Transverse colon (tissue), 4 donors: ENCODE measurements around the gene EXOSC10. TPM values are rescaled to one million over a fixed set of nuclear protein-coding genes. Genes with fewer than 3 reads are reported as not detected.

Experiments used
- DNase-seq: peaks from one replicate; pipeline ENCODE4 v3.0.0-alpha.2; 2019
- H3K27ac ChIP-seq, 4 donors: fragments of 200-600 bp; sonication (generic); 2 replicates each; pipeline ENCODE4 v1.5.1; 2016 to 2018; ENCODE audit warnings: inconsistent platforms in 4 of 4
- H3K27me3 ChIP-seq: fragments of 200-600 bp; sonication (generic); 2 replicates; pipeline ENCODE4 v1.5.1; 2017; ENCODE audit warnings: inconsistent platforms
- H3K36me3 ChIP-seq, 4 donors: fragments of 200-600 bp; sonication (generic); 2 replicates each; pipeline ENCODE4 v1.5.1; 2017 to 2019; ENCODE audit warnings: inconsistent platforms in 4 of 4
- H3K4me1 ChIP-seq, 4 donors: fragments of 200-600 bp; sonication (generic); 2 replicates each; pipeline ENCODE4 v1.5.1; 2017 to 2020; ENCODE audit warnings: inconsistent platforms in 4 of 4
- H3K4me3 ChIP-seq, 4 donors: fragments of 200-600 bp; sonication (generic); 1 replicate in 1 of 4; 2 replicates in 3 of 4; pipeline versions ENCODE4 v1.5.1 to v1.6.1; 2017 to 2019; ENCODE audit warnings: inconsistent platforms in 4 of 4
- H3K9me3 ChIP-seq, 2 donors: fragments of 200-600 bp; sonication (generic); 2 replicates each; pipeline ENCODE4 v1.5.1; 2017 to 2019; ENCODE audit warnings: inconsistent platforms in 2 of 2
- EP300 ChIP-seq: sonication (generic); formaldehyde crosslinking; IDR thresholded peaks from one replicate; pipeline ENCODE4 v1.6.1; 2017; ENCODE audit warnings: antibody characterized with exemption, low read depth
- POLR2A ChIP-seq: fragments of 450-650 bp; IDR thresholded peaks from one replicate; pipeline ENCODE4 v1.6.1; 2016; ENCODE audit warnings: antibody characterized with exemption, mild to moderate bottlenecking, moderate library complexity
- POLR2AphosphoS5 ChIP-seq, 3 donors: sonication (generic); formaldehyde crosslinking; IDR thresholded peaks; one replicate each; pipeline ENCODE4 v1.6.1; 2016; ENCODE audit warnings: antibody characterized with exemption in 3 of 3
- WGBS, 2 donors: methylation state at CpG; one replicate each; pipeline ENCODE4 v1.1.5; 2018; ENCODE audit warnings: low coverage in 1 of 2; 5-methylcytosine and 5-hydroxymethylcytosine counted together
- in situ Hi-C, 4 donors: fragments of 200-750 bp; cut with MboI; loops; one replicate each; pipeline versions ENCODE4 v1.15.0 to v1.15.1; 2017; ENCODE audit warnings: low sequenced_read_pairs in 3 of 4, low pct_ligation_motif_present in 1 of 4, low pct_unique_long_range_greater_than_20kb in 1 of 4
- intact Hi-C: fragments of 100-400 bp; cut with DNase I; formaldehyde crosslinking; loops from one replicate; pipeline ENCODE4 v1.15.1; 2023; ENCODE audit warnings: low total_unique reads
- total RNA-seq, 4 donors: library from RNA; depleted of rRNA; stranded (reverse); fragments of >200 nt; gene quantifications; one replicate each; pipeline ENCODE4 v1.1.0, GENCODE V29; 2016
- TF ChIP-seq, protein P1 (sequence below), 5 experiments: fragments of 200-600 bp in 3 of 5; fragments of 450-650 bp in 2 of 5; sonication (generic) in 3 of 5; IDR thresholded peaks; 1 replicate in 2 of 5; 2 replicates in 3 of 5; pipeline ENCODE4 v1.5.1; 2016 to 2017; ENCODE audit warnings: antibody characterized with exemption in 5 of 5, inconsistent platforms in 3 of 5, mild to moderate bottlenecking in 2 of 5, moderate library complexity in 1 of 5

EXOSC10 gene
- total RNA-seq, 4 donors from 2014 or later: 43.8 to 113 (median 68.7) TPM

DNA sequence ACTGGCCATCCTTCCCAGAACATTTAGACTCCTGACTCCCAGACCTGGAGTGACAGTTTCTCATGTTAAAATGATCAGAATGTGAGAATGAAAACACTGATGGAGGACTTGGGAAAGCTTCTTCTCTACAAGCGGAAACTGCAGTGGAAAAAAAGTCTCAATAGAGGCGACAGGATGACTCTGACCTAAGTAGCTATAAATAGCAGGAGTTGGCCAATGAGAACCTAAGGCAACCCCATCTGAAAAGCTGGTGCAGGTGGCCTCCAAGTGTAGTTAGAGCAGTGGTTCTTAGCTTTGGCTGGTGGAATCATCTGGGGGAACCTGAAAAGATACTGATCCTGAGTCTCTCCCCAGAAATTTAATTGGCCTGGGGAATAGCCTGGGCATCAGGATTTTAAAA is 44.2 kb upstream of the EXOSC10 start:
- intact Hi-C loops: no loop called here
- H3K36me3 ChIP-seq: peaks cover 0 to 54% (median 18%) of the 10 kb centered on the region in 4 donors
- H3K9me3 ChIP-seq: no peaks in the 10 kb centered on the region
- no peaks in the 10 kb centered on the region for H3K27me3 ChIP-seq
- TF ChIP-seq EP300 (no peak), POLR2AphosphoS5 (IDR thresholded peaks at IDR 0.05) (no peak), POLR2A (no peak)
- TF ChIP-seq, protein P1, sequence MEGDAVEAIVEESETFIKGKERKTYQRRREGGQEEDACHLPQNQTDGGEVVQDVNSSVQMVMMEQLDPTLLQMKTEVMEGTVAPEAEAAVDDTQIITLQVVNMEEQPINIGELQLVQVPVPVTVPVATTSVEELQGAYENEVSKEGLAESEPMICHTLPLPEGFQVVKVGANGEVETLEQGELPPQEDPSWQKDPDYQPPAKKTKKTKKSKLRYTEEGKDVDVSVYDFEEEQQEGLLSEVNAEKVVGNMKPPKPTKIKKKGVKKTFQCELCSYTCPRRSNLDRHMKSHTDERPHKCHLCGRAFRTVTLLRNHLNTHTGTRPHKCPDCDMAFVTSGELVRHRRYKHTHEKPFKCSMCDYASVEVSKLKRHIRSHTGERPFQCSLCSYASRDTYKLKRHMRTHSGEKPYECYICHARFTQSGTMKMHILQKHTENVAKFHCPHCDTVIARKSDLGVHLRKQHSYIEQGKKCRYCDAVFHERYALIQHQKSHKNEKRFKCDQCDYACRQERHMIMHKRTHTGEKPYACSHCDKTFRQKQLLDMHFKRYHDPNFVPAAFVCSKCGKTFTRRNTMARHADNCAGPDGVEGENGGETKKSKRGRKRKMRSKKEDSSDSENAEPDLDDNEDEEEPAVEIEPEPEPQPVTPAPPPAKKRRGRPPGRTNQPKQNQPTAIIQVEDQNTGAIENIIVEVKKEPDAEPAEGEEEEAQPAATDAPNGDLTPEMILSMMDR (IDR thresholded peaks at IDR 0.05): no peak
- DNase-seq: no peak
- no peak overlapping the region for H3K27ac ChIP-seq
- H3K4me3 ChIP-seq: no peak overlapping the region
- in situ Hi-C loops: no loop called here
- no peaks in the 10 kb centered on the region for H3K4me1 ChIP-seq
- WGBS, 2 donors: 83% methylated on average over 2 of the region's 2 CpGs

DNA sequence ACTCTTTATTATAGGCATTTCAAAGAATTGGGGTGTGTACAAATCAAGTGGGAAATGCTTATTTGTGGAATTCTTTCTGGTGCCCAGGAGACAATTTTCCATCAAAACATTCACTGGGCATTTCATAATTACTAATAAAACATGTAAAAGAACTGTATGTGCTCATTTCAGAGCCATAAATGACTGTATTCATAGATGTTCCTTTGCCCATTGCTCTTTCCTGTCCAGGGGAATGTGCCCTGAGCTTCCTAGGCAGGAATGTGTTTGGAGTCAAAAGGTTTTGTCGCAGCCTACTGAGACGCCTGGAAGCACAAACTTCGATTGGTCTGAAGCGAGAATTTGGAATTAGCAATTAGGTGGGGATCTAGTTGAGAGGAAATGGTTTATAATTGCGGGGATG is 43.7 kb upstream of the EXOSC10 start:
- no peak for DNase-seq
- 95 to 100% methylated on average over 5 of the region's 5 CpGs for WGBS, 2 donors
- no peaks in the 10 kb centered on the region for H3K4me1 ChIP-seq
- no peak overlapping the region for H3K4me3 ChIP-seq
- H3K27ac ChIP-seq: no peak overlapping the region
- H3K27me3 ChIP-seq: no peaks in the 10 kb centered on the region
- TF ChIP-seq, protein P1 (IDR thresholded peaks at IDR 0.05): no peak
- TF ChIP-seq POLR2AphosphoS5 (IDR thresholded peaks at IDR 0.05): no peak
- no peak for TF ChIP-seq EP300
- TF ChIP-seq POLR2A: no peak
- intact Hi-C loops (no loop called here), in situ Hi-C loops (no loop called here)
- H3K9me3 ChIP-seq: no peaks in the 10 kb centered on the region
- H3K36me3 ChIP-seq: peaks cover 0 to 54% (median 15%) of the 10 kb centered on the region in 4 donors

DNA sequence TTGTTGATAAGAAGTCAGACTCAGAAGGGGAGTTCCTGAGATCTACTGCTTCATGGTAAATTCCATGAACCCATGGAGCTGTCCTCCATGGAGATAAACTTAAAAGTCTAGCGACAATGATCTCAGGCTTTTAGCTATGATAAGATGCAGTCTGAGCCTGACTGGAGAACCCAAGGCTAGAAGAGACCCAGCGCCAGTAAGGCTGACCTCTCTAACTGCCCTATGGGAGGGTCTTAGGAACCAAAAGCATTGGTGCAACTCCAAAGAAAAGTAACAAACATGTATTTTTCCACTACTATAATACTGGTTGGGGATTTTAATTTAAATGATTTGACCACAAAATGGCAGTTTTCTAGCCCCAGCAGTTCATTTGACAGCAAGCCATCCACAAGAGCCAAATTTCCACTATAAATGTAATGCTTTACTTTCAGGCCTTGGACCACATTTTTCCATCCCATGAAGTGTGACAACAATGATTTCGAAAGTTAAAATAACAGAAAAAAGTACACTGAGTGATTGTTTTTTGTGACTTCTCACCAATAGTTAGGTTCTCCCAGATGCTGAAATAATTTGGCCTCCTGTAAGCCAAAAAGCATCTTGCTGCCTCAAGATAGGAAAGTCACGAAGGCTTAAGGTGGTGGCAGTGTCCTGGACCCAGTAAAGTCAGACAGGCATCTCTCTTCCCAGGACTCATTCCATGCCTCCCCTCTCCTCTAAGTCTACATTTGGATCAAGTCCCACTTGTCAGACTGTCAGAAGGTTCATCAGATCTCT is 43.1 kb upstream of the EXOSC10 start:
- H3K27ac ChIP-seq: no peak overlapping the region
- intact Hi-C loops: no loop called here
- in situ Hi-C loops: no loop called here
- peaks cover 0 to 55% (median 14%) of the 10 kb centered on the region in 4 donors for H3K36me3 ChIP-seq
- H3K4me3 ChIP-seq: no peak overlapping the region
- no peaks in the 10 kb centered on the region for H3K4me1 ChIP-seq
- WGBS, 2 donors: 88 to 93% methylated on average over 1 to 4 of the region's 4 CpGs
- no peaks in the 10 kb centered on the region for H3K9me3 ChIP-seq
- no peak for DNase-seq
- no peak for TF ChIP-seq EP300
- TF ChIP-seq, protein P1 (IDR thresholded peaks at IDR 0.05): no peak
- no peak for TF ChIP-seq POLR2A
- TF ChIP-seq POLR2AphosphoS5 (IDR thresholded peaks at IDR 0.05): no peak
- H3K27me3 ChIP-seq: no peaks in the 10 kb centered on the region

DNA sequence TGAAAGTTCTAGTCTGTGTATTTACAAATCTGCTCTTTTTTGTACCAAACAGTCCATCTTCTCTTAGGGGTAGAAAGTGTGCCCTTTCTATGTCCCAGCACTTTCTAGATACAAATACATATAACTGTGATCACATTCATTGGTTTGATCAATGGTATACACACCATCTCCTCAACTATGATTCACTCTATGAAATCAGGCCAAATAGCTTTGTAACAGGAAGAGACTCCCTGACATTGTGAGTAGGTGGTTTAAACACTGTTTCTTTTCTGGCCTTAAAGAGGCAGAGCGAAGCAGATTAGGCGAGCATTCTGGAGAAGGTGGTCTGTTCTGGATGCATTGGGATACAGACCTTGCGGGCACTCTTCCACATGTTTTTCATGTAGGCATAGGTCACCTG is 39.3 kb upstream of the EXOSC10 start:
- Histone ChIP-seq H3K4me1 (peaks cover 7 to 14% (median 10%) of the 10 kb centered on the region in 4 donors), H3K27me3 (no peaks in the 10 kb centered on the region), H3K4me3 (no peak overlapping the region), H3K36me3 (peaks cover 0 to 54% (median 5%) of the 10 kb centered on the region in 4 donors), H3K27ac (no peak overlapping the region), H3K9me3 (no peaks in the 10 kb centered on the region)
- TF ChIP-seq, protein P1 (IDR thresholded peaks at IDR 0.05): no peak
- TF ChIP-seq POLR2AphosphoS5 (IDR thresholded peaks at IDR 0.05) (no peak), EP300 (no peak), POLR2A (no peak)
- intact Hi-C loops (no loop called here), in situ Hi-C loops (no loop called here)
- no peak for DNase-seq
- 81 to 98% methylated on average over 3 of the region's 3 CpGs for whole genome bisulfite sequencing, 2 donors
